KOPT-K1 (cell line): ENCODE results near the gene ZNHIT3.
A peak's percentile ranks its signal among the peaks of the same experiment; 100 is the strongest.

Source experiments
- H3K27ac ChIP-seq: fragments of 200-600 bp; sonication (generic); 2 replicates; pipeline ENCODE4 v1.5.1; 2016; ENCODE audit warnings: antibody characterized with exemption, mild to moderate bottlenecking, low read depth, low read length; ENCODE audit not compliant: poor library complexity, severe bottlenecking
- H3K36me3 ChIP-seq: fragments of 200-600 bp; sonication (generic); 2 replicates; pipeline ENCODE4 v1.5.1; 2017; ENCODE audit warnings: antibody characterized with exemption, mild to moderate bottlenecking, low read length, moderate library complexity; ENCODE audit not compliant: insufficient read depth
- H3K9me3 ChIP-seq: fragments of 200-600 bp; sonication (generic); 2 replicates; pipeline ENCODE4 v1.5.1; 2017; ENCODE audit warnings: antibody characterized with exemption, low read length, mild to moderate bottlenecking; ENCODE audit not compliant: insufficient read depth, poor library complexity, severe bottlenecking

The ZNHIT3 gene

DNA sequence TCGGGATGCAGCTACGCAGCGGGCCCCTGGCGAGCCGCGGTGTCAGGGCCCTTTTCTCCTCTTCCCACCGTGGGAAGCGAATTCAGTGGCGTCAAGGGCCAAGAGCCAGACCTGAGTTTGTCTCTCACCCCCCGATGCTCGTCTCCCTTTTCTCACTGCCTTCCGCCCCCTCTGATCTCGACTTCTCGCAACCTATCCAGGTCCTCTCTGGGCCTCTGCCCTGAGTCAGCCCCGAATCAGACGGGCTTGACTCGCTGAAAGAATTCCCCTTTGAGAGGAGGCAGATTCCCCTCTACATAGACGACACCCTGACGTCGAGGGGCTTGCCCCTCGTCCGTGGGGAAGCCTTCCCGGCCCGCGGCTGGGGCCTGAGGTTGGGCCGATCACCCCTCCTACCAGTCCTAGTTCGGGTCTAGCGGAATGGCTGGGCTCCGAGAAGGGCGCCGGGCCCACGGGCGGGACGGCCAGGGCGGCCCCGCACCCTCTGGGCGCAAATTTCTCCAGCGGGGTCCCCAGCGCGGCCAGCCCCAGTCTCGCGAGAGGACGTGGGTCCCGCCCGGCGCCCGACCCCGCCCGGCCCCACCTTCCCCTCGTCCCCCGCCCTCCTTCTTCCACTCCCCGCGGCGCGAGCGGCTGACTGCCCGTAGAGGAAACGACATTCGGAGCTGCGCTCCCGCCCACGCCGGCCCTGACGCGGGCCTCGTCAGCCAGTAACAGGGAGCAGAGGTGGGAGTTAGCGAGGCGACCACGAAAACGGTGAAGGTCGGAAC lies 58.0 kb downstream of the ZNHIT3 start, which contains the start of gene GGNBP2:
TSS of gene GGNBP2 (plus strand) at position 613 of the 770 bp plus-strand sequence. CDS start 806 bp downstream, outside the sequence.
- peaks cover 34% of the 10 kb centered on the region for H3K36me3 ChIP-seq
- peak within 1 kb of the TSS; percentile 89 for H3K27ac ChIP-seq
- H3K9me3 ChIP-seq, result no peaks in the 10 kb centered on the region

DNA sequence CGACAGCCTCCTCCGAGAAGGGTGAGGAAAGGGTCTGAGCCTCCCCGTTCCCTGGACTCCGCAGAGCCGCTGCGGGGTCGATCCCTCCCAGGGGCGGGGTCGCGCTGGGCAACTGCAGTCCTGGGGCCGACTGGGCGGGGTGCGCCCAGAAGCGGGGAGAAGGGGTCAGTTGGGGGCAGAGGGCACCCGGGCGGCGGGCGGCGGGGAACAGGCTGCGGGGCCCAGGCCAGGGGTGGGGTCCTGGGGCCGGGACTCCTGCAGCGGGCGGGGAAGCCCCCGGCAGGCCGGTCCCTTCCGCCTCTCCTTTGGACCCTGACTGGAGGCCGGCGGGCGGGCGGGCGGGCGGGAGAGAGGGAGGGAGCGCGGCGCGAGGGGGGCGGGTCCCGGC lies 58.6 kb downstream of the ZNHIT3 start:
- H3K9me3 ChIP-seq, result no peaks in the 10 kb centered on the region
- H3K36me3 ChIP-seq, result peaks cover 34% of the 10 kb centered on the region
- peak overlapping the region; percentile 89 for H3K27ac ChIP-seq
